Suprapubic skin (tissue), 4 donors: ENCODE results near the gene MOV10.
"Not testable (repeated sequence)": the region's sequence is repeated elsewhere in the genome, so short reads cannot be mapped to it uniquely, and the experiment has no call there.

Experiments used
- EP300 ChIP-seq: sonication (generic); formaldehyde crosslinking; IDR thresholded peaks from one replicate; pipeline ENCODE4 v1.6.1; 2017; ENCODE audit warnings: antibody characterized with exemption
- POLR2A ChIP-seq, 2 donors: fragments of 450-650 bp; IDR thresholded peaks; one replicate each; pipeline ENCODE4 v1.6.1; 2017; ENCODE audit warnings: antibody characterized with exemption in 2 of 2, mild to moderate bottlenecking in 2 of 2, moderate library complexity in 2 of 2
- POLR2AphosphoS5 ChIP-seq, 3 donors: sonication (generic); formaldehyde crosslinking; IDR thresholded peaks; one replicate each; pipeline ENCODE4 v1.6.1; 2017; ENCODE audit warnings: antibody characterized with exemption in 3 of 3
- TF ChIP-seq, protein P1 (sequence below), 2 donors: fragments of 200-600 bp in 1 of 2; fragments of 450-650 bp in 1 of 2; sonication (generic) in 1 of 2; IDR thresholded peaks; one replicate each; pipeline ENCODE4 v1.5.1; 2016 to 2019; ENCODE audit warnings: antibody characterized with exemption in 2 of 2, mild to moderate bottlenecking in 1 of 2, moderate library complexity in 1 of 2

DNA sequence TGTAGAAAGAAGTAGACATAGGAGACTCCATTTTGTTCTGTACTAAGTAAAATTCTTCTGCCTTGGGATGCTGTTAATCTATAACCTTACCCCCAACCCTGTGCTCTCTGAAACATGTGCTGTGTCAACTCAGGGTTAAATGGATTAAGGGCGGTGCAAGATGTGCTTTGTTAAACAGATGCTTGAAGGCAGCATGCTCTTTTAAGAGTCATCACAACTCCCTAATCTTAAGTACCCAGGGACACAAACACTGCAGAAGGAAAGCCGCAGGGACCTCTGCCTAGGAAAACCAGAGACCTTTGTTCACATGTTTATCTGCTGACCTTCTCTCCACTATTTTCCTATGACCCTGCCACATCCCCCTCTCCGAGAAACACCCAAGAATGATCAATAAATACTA, 54.6 kb downstream of the MOV10 start:
- TF ChIP-seq POLR2AphosphoS5 (IDR thresholded peaks at IDR 0.05); POLR2A (IDR thresholded peaks at IDR 0.05); EP300: not testable (repeated sequence)
- TF ChIP-seq, protein P1, sequence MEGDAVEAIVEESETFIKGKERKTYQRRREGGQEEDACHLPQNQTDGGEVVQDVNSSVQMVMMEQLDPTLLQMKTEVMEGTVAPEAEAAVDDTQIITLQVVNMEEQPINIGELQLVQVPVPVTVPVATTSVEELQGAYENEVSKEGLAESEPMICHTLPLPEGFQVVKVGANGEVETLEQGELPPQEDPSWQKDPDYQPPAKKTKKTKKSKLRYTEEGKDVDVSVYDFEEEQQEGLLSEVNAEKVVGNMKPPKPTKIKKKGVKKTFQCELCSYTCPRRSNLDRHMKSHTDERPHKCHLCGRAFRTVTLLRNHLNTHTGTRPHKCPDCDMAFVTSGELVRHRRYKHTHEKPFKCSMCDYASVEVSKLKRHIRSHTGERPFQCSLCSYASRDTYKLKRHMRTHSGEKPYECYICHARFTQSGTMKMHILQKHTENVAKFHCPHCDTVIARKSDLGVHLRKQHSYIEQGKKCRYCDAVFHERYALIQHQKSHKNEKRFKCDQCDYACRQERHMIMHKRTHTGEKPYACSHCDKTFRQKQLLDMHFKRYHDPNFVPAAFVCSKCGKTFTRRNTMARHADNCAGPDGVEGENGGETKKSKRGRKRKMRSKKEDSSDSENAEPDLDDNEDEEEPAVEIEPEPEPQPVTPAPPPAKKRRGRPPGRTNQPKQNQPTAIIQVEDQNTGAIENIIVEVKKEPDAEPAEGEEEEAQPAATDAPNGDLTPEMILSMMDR (IDR thresholded peaks at IDR 0.05) = not testable (repeated sequence)
